CD1c-positive myeloid dendritic cell (primary cell): ENCODE data around the gene SLC22A5.
"Not testable (repeated sequence)": the region's sequence is repeated elsewhere in the genome, so short reads cannot be mapped to it uniquely, and the experiment has no call there.

Source experiments
- DNase-seq: peaks from one replicate; pipeline ENCODE4 v3.0.0-alpha.2; 2016; ENCODE audit errors: extremely low spot score

Gene SLC22A5

DNA sequence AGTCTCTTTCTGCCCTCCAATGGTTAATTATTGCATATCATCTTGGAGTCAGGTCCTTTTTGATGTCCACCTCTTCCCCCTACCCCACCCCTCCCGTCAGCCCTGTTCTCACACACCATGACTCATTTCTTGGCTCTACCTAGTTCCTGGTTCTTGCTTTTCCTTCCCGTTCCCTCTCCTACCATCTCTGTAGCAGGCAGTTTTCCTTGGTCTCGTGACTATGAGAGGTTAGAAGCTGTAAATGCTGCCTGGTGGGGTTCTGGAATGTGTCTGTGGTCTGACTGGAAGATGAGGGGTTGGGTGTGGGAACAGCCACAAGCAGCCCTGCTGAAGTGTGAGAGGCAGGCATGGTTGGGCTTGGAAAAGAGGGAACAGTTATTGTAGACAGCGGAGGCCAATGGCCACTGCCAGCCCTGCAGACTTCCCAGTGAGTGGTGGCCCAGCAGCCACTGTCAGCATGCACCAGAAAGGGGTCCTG lies 18.2 kb downstream of the SLC22A5 start:
- peak; percentile 90 for DNase-seq

DNA sequence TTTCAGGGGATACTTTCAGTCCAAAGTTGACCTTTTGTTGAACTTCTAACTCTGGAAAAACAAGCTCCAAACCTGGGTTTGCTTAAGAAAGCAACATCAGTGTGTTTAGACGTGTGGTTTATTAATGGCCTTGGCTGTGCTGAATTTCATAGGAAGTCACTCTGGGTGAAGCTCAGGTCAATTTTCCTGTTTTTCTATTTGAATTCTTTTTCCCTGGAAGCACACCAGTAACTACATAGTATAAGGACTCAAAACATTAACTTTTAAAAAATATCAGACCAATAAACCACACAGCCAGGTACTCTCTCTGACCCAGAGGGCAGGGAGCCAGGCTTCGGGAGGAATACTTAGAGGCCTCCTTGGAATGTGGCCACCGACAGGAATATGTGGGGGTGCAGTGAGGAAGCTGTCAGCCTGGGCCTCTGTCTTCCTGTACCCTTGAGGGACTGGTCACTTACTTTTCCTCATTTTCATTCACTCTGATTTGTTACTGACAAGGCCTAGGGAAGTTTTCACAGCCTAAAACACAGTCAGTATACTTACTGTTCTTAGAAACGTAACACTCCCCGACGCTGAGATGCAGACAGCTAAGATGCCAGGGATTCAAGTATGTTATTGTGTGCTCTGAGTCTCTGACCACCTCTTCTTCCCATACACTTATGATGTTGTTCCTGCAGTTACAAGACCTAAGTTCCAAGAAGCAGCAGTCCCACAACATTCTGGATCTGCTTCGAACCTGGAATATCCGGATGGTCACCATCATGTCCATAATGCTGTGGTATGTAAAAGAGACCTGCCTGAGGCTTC lies 18.9 kb downstream of the SLC22A5 start:
- peak; percentile 35 for DNase-seq

DNA sequence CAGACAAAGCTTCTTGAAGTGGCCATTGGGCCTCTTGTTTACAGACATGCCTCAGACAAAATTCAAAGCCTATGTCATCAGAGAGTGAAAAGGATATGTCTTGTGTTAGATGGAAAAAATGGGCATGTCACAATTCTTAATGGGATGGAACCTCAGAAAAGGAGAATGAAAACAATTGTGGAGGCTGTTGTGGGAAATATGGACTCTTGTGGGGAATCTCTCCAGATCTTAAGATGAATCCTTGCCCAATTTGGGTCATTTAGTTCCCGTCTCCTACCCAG lies 19.5 kb downstream of the SLC22A5 start:
- no peak for DNase-seq

DNA sequence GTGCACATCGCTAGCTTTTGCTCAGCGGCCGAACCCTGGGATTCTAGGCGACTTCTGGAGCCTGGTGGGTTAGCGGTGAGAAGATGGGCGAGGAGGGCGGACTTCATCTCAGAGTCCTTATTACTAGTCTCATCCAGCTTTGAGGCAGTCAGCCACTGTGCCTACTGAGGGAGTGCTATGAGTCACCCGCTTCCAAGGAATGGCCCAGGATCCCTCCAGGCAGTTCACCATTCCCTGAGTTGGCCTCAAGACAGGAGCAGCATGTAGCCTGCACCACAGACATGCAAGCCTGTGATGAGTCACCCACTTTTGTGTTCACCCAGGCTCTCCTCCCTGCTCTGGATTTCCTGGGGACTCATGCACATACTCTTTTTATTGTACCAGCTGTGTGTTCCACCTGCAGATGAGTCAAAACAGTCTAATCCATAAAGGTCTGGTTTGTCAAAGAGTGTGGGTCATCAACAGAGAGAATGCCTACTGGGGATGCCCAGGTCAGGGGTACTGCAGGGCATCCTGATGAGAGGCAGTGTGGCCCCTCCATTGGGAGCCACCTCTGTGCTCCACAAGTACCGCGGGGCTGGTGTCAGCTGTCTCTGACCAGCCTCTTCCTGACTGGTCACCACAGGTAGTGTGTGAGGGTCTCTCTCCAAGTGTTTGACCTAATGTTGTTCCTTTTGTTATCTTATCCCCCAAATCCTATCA lies 20.2 kb downstream of the SLC22A5 start:
- peak; percentile 20 for DNase-seq

DNA sequence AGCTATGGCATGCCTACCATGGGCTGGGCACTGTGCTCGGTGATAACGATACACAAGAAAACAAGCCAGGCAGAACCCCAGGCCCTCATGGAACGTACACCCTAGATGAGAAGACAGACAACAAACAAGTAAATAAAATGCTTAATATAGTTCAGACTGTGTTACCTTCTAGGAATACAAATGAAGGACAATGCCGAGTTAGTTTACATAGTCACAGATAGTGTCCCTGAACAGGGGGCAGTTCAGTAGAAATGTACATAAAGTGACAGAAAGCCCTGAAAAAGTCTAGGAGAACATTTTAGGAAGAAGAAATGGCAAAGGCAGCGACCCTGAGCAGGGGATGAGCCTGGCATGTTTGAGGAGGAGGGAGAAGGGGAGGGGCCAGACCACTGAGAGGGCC lies 21.7 kb downstream of the SLC22A5 start:
- DNase-seq, result no peak

DNA sequence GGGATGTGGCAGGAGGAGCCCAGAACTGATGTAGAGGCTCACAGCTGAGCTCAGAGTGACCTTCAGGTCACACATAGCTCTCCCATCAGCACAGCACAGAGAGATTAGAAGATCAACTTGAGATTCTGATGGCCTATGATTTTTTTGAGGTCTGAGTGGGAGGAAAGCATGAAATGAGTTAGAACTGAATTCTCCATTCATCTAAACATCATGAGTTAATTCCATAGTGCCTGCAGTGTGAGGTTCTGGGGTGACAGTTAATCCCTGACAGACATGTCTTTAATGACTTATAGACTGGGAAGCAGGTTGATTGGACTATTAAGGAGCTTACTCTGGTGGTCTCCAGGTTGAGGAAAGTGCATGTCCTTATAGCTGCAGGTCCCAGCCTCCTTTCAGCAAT lies 22.4 kb downstream of the SLC22A5 start:
- DNase-seq, result no peak

DNA sequence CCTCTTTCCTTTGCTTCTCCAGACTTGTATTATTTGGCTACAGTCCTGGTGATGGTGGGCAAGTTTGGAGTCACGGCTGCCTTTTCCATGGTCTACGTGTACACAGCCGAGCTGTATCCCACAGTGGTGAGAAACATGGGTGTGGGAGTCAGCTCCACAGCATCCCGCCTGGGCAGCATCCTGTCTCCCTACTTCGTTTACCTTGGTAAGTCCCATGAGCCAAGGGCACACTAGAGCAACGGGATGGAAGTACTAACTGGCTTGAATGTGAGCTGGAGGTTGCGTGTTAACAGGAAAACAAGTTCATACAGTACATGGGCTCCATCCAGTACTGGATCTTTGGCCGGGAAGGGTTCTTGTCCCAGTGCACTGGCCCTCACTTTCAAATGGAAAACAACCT lies 22.9 kb downstream of the SLC22A5 start:
- DNase-seq, result no peak

DNA sequence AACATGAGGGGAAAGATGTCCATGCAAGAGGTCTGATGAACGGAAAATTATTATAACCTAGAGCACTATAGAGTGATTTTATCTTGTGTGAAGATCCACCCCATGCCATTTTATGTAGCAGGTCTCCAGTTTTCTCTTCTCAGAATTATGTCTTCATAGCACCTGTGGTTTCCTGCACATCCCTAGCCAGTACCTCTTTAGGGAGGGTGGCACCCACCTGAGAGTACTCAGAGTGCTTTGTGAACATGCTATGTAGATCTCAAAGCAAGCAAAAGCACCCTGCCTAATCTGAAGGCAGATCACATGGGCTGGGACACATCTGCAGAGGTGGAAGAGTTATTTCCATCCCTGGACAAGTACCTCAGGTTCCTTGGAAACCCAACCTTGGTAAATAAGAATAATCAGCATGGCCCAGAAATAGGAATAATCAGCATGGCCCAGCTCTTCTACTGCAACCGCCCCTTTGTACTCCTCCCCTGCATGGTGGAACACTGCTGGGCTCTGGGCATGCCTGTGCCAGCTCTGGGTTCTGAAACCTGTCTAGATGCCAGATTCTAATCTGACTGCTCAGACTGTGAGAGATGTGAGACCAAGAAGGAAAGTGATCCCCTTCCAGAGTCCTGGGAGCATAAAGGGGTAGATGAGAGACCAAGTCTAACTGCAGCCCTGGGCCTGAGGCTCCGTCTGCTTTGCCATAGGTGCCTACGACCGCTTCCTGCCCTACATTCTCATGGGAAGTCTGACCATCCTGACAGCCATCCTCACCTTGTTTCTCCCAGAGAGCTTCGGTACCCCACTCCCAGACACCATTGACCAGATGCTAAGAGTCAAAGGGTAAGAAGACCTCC lies 23.7 kb downstream of the SLC22A5 start:
- DNase-seq, result no peak

DNA sequence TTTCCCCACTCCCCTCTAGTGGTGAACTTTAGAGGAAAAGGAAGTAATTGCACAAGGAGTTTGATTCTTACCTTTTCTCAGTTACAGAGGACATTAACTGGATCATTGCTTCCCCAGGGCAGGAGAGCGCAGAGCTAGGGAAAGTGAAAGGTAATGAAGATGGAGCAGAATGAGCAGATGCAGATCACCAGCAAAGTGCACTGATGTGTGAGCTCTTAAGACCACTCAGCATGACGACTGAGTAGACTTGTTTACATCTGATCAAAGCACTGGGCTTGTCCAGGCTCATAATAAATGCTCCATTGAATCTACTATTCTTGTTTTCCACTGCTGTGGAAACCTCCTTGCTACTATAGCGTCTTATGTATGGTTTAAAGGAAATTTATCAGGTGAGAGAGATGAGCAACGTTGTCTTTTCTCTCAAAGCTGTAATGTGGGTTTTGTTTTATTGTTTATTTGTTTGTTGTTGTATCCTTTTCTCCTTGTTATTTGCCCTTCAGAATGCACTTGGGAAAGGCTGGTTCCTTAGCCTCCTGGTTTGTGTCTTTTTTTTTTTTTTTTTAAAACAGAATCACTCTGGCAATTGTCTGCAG lies 25.3 kb downstream of the SLC22A5 start:
- no peak for DNase-seq

DNA sequence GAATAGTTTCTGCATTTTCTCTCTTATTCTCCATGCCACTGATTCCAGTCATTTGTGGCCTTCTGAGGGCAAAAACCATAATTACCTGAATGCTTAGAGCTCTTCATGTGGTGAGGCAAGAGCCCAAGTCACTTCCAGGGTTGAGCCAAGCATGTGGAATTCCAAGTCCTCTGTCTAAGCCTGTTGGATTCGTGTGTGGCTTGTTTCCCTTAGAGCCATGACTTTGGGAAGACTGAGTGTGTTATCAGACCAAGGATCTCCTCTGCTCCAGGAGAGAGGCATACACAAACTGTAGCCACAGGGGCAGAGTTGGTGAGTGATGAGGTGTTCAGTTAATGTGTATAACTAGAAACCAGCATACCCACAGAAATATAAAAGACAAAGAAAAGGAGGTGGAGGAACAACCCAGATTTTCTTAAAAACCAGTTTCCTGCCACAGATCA lies 27.1 kb downstream of the SLC22A5 start:
- DNase-seq, result no peak

DNA sequence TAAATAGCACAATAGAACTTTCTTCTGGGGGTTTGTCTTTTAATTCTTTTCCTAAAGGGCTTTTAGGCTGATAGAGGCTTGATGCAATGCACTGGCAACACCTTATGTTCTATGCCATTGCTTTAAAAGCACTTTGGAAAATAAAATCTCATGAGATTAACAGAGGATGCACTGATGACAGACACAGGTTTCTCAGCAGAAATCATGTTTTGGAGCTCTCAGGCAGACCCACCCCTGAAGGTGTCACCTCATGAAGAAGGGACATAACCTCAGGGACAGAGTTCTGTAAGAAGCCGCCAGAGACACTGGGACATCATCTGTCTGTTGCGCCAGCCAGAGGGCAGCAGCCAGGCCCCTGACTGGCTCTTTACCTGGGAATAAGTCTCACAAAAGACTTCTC lies 27.7 kb downstream of the SLC22A5 start:
- DNase-seq, result no peak

DNA sequence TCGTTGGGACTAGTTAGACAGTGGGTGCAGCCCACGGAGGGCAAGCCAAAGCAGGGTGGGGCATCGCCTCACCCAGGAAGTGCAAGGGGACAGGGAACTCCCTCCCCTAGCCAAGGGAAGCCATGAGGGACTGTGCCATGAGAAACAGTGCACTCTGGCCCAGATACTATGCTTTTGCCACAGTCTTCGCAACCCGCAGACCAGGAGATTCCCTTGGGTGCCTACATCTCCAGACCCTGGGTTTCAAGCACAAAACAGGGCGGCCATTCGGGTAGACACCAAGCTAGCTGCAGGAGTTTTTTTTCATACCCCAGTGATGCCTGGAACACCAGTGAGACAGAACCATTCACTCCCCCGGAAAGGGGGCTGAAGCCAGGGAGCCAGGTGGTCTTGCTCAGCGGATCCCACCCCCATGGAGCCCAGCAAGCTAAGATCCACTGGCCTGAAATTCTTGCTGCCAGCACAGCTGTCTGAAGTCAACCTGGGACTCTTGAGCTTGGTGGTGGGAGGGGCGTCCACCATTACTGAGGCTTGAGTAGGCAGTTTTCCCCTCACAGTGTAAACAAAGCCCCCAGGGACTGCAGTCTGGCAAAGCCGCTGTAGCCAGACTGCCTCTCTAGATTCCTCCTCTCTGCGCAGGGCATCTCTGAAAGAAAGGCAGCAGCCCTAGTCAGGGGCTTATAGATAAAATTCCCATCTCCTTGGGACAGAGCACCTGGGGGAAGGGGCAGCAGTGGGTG lies 28.6 kb downstream of the SLC22A5 start:
- DNase-seq, result not testable (repeated sequence)

DNA sequence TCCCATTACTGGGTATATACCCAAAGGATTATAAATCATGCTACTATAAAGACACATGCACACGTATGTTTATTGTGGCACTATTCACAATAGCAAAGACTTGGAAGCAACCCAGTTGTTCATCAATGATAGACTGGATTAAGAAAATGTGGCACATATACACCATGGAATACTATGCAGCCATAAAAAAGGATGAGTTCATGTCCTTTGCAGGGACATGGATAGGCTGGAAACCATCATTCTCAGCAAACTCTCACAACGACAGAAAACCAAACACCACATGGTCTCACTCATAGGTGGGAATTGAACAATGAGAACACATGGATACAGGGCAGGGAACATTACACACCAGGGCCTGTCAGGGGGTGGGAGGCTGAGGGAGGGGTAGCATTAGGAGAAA lies 34.5 kb downstream of the SLC22A5 start:
- DNase-seq, result not testable (repeated sequence)

DNA sequence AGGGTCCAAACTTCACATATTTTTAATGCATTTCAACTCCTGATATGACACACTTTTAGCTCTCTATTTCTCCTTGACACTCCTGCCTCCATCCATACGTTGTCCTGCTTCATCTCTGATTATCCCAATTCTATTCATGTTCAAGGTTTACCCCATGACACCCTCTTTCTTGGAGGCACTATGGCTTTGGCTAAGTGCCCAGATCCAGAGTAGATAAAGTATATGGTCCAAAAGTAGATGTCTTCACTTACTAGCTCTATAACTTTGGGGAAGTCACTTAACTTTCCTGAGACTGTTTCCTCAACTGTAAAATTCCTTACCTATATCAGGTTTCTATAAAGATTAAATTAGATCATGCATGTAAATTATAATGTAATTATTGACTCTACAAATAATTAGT lies 36.1 kb downstream of the SLC22A5 start:
- no peak for DNase-seq

DNA sequence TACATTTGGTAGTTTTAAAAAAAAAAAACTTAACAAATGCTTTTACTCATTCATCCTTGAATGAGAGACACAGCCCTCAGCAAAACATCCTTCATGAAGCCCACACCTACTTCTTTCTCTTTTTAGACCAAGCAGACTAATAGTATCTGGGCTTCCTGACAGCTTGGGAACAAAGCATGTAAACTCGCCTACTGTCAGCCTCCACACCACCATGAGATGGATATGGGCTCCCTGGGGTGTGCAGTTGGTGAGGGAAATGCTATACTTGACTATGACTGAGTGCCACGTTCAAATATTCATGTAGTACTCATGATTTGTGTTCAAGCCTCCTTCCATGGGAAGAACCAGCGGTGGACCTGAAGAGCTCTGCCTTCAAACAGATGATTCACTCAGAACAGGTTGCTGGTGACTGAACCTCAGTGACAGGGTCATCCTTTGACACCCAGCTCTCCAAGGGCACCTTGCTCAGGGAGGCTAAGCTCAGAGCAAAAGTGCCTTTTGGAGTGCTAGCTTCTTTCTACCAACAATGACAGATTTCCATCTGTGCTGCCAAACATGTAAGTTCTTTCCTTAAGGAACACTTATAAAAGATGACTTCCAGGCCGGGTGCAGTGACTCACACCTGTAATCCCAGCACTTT lies 36.8 kb downstream of the SLC22A5 start:
- no peak for DNase-seq

DNA sequence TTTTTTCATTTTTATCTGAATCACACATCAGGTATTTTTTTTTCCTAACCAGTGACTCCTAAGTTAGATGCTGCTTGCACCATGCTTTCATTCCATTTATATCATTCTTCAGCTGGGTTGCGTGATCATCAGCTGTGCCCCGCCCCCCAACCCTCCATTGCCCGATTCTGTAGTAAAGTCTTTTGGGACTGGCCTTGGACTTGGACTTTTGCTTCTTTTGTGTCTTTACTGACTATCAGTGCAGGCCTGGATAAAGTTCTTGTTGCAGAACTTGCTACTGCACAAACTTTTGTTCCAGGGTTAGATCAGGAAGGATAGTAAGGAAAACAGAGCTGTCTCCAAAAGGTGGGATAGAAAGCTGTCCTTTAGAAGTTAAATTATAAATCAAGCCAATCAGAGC lies 38.5 kb downstream of the SLC22A5 start:
- no peak for DNase-seq

DNA sequence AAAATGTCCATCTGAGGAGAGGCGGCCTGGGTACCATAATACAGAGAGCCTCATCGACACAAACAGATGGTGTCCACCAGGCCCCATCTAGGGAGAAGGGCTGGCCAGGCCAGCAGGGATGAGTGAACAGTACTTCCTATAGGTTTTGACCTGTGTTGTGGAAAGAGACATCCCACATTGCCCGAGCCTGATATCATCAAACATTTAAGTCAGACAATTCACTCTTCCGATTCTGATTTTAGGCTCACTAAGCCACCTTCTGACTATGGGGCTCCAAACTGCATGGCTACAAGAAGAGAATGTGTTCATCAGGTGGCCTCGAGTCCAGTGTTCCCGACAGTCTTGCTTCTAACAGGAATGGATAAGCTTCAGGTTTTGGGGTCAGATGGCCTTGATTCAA lies 38.9 kb downstream of the SLC22A5 start:
- no peak for DNase-seq

DNA sequence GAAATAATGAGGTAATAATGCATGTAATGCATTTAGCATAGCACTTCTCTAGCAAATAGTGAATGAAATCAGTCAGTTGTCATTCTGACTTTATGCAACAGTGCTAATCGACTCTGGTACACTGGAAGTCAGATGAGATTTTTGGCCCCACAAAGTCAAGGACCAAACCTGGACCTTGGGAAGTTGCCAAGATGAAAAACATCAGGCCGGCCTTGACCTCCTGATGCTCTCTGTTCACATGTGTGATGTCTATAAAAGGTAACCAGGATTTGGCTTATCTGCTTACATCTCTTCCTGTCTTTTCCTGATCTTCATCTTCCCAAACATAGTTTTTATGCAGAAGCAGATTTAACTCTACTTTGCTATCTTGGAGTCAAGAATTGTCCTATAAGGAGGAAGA lies 39.5 kb downstream of the SLC22A5 start:
- DNase-seq, result no peak

DNA sequence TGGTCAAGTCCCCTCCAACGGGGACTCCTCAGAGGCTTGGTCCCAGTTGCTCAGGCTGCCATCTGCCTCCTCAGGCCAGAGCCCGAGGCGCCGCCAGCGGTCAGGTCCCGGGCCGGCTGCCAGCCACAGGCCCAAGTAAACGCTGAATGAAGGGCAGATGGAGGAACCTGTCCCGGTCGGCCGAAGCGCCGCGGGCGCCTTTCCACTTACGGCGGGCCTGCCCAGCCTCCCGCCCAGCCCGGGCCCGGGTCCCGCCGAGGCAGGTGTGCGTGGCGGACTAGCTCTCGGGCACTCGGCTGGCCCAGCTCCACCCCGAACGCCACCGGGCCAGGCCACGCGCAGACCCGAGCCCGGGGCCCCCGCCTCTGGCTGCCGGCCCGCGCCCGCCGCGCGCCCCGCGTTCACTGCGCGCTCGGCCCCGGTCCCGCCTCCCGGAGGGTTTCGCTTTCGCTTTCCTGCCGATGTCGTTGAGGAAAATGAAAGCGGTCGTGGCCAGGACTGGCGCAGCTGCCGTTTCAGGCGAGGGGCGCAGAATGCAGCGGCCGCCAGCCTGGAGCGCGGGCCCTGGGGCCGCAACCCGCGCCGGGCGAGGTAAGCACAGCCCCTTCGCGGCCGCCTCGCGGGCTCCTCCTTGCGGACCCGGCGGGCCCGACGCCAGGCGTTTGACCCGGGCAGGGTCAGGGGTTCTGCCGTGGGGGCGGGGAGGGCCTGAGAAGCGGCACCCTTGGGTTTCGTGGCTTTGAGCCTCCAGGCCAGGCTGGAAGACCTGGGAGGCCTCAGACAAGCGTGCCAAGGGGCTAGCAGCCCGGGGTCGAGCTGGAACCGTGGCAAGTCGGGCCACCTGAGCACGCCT lies 41.2 kb downstream of the SLC22A5 start:
- DNase-seq, result peak; percentile 89
